DMS153 (cell line): ENCODE results near the gene XYLT1.

Source experiments
- DNase-seq: peaks from one replicate; lab custom pipeline; 2025; lab: John Stamatoyannopoulos, UW

The XYLT1 gene

DNA sequence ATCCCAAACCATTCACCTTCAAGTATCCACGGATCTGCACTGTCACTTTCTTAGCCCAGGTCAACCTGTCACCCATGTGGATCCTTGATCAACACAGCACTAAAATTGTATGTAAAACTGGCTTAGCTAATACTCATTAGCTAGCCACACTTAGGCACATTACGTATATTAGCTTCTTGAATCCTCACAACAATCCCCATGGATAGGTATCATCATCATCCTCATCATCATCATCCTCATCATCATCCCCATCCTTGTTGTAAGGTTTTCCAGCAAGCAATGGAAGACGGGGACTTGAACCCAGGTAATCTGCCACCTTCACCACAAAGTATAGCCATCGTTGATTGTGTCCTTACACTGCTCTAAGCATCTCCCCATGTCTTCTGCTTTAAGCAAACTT, 184.3 kb downstream of the XYLT1 start:
- DNase-seq, result no peak

- DNase-seq, result no peak
Observed at GRCh38 chr16:17283016-17283415, 187.7 kb downstream of the XYLT1 start.

DNA sequence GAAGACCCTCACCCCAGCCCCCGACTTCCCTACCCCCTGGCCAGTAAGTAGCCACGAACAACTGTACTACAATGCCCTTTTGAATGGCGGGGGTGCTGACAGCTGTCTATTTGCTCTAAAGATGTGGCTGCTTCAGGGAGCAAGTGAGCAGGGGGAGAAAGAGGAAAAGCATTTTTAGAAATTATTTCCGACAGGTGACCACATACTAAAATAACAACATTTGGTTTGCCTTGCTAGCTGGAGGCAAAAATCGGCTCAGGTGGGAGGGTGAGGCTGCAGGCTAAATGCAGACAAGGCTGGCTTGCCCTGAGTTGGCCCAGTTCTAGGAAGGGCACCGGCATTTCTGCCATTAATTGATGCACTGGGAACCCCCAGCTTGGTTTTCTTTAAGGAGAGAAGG, 188.5 kb downstream of the XYLT1 start:
- no peak for DNase-seq

- no peak for DNase-seq
Observed at GRCh38 chr16:17281052-17281451, 189.7 kb downstream of the XYLT1 start.

DNA sequence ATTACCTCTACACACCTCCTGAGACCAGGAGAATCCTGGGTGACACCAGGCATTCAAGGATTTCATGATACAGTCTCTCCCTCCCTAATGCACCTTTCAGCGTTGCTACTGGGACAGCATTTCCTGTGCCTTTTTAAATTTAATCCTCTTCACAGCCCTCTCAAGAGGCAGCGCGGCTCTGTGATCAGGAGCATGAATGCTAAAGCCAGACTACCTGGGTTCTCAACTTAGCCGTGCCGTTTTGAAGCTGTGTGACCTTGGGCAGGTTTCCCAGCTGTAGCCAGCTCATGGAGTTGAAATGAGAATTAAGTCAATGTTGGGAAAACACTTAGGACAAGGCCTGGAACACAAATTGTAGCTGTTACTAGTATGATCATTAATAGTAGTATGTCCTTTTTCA, 191.8 kb downstream of the XYLT1 start:
- no peak for DNase-seq

GRCh38 chr16:17277981-17278381, 192.8 kb downstream of the XYLT1 start:
- peak; percentile 37 for DNase-seq

GRCh38 chr16:17276610-17277009, 194.2 kb downstream of the XYLT1 start:
- DNase-seq, result no peak

GRCh38 chr16:17276010-17276530, 194.7 kb downstream of the XYLT1 start:
- DNase-seq, result no peak

DNA sequence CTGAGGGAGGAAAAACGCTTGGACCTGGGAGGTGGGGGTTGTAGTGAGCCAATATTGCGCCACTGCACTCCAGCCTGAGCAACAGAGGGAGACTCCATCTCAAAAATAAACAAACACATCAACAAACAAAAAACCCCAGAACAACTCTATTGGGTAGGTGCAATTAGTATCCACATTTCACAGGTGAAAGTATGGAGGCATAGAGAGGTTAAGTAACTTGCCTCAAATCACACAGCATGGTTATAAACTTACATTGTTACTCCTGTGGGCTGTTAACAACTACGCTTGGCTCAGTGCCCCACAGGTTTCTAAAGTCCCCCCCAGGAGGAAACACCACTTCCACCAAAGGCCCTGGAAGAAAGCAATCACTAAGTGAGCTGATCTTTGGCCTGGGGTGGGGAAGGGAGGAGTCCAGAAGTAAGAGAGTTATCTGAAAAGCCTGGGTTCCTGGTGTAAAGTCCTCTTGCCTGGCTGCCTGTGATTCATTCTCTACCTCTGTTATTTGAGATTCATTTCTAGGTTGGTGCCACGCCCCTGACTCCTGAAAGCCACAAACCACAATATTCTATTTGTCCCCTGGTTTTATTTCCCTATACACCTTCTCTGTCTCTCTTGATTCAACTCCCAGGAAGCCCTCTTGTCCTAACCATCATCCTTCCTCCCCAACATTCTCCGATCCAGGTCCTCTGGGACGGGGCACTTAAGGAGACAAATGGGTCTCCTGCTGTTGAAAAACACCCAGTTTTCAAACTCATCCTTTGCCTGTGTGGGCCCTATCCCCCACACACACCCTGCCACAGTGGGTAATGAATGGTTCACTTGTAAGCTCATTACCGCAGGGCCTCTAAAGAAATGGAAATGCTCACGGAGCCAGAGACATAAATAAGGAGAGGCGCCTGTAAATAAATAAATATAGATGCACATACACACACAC, 195.4 kb downstream of the XYLT1 start:
- peak; percentile 30 for DNase-seq

DNA sequence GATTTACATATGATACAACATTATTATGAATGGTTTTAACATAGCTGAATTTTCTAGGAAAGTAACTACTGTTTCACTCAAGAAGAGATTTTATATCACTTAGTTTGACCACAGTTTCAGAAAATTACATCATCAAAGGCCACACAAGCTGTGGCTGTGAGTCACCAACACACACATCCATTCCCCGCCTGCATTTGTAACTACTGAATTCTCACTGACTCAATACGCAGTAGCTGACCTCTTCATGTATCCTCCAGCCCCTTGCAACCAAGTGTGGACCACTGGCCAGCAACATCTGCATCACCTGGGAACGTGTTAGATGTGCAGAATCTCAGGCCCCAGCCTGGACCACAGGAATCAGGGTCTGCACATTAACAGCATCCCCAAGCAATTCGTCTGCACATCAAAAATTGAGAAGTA, 197.6 kb downstream of the XYLT1 start:
- DNase-seq, result no peak

- no peak for DNase-seq
Observed at GRCh38 chr16:17272716-17273115, 198.0 kb downstream of the XYLT1 start.

- no peak for DNase-seq
Observed at GRCh38 chr16:17271687-17272086, 199.1 kb downstream of the XYLT1 start.

DNA sequence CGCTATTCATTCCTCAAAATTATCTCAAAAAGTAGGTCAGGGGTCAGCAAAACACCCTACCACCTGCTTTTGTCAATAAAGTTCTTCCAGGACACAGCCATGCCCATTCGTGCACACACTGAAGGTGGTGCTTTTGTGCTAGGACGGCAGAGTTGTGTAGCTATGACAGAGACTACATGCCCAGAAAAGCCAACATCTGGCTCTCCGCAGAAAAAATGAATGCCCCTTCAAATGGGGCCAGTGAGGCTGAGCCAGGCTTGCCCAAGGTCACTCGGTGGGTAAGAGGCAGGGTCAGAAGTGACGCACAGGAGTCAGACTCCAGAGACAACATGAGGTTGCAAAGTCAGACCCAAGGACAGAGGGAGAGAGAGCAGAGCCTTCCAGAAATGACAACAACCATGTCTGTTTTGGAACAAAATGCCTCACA, 200.1 kb downstream of the XYLT1 start:
- DNase-seq, result no peak

- no peak for DNase-seq
Observed at GRCh38 chr16:17270111-17270510, 200.6 kb downstream of the XYLT1 start.

GRCh38 chr16:17269439-17269838, 201.3 kb downstream of the XYLT1 start:
- DNase-seq, result no peak

GRCh38 chr16:17266608-17267313, 204.0 kb downstream of the XYLT1 start:
- no peak for DNase-seq

- no peak for DNase-seq
Observed at GRCh38 chr16:17265154-17265553, 205.6 kb downstream of the XYLT1 start.

DNA sequence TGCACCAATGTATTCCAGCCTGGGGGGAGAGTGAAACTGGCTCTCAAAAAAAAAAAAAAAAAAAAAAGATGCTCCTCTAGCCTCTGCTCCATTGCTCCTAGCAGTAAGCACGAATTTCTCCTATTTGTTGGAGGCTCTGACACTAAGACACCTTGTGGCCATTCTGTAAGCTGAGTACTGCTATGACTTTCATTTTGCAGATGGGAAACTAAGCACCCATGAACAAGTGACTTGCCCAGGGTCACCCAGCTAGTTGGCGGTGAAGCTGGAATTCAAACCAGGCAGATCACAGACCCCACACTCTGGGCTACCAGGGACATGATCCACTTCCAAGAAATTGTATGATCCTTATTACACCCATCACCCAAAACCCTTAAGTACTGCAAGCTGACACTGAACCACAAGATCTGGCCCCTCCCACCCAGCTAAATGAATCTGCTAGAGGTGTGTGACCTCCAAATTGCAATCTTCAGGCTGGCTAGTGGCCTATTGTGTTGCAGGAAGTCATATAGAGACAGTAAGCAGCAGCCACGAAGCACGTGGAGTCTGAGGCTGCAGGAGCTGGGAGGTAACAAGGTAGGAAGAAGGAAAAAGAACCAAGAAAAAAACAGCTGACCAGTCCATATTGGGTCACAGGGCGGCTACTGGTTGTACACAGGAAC, 209.4 kb downstream of the XYLT1 start:
- DNase-seq, result no peak

DNA sequence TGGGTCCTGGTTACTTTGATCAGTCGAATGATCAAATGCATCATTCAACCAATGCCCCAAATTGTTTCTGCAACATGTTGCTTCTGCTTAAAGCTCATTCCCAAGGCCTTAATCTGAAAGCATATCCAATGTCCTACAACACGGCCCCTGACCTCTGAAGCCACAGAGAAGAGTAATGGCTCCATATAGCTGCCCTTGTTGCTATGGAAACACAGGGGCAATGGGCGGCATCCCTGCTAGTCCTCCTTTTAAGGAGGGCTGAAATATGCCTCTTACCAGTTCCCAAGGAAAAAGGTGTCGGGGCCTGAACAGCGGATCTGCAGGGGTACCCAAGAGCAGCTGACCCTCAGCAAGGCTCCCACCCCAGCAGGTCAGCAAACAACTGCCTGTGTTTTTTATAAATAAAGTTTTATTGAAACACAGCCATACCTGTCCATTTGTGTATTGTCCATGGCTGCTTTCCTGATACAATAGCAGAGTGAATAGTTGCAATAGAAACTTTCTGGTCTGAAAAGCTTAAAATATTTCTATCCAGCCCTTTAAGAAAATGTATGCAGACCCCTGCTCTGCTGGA, 210.4 kb downstream of the XYLT1 start:
- no peak for DNase-seq

GRCh38 chr16:17259751-17260270, 210.9 kb downstream of the XYLT1 start:
- DNase-seq, result no peak

DNA sequence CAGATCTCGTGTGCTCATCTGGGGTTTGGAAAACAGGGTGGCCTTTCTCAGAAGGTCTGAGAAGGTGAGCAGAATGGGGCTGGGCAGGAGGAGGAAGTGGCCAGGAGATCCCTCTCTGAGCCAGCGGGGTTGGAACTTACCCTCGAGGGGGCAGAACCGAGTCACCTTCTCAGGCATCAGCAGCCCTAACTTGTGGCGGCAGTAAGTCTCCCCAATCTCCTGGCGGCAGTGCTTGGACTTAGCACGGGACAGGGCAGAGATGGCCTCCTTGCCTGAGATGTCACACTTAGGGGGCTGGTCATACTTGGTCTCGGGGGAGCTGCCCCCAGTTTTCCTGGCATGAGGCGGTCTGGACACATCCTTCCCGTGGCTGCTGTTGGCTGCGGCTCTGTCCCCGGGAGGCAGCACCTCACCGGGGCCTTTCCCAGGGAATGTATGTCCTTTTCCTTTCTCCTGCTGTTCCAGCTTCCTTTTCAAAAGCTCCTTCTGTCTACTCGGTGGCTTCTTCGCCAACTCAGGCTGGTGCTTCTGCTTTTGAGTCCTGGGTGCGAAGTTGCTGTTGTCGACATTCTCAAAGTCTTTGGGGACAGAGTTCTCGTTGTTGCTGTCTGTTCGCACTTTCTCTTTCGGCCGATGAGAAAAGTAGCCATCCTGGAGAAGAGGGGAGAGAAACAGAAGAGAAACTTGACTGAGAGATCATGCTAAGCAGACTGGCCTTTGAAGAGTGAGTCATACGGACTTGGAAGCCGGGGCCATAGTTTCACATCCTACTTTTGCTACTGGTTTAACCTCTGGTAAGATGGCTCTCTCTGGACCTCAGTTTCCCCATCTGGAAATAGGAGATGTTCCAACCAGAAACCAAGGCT, 211.7 kb downstream of the XYLT1 start:
- DNase-seq, result no peak
